OCI-LY7 (cell line): ENCODE results near the gene CD28. TPM values are rescaled to one million over a fixed set of nuclear protein-coding genes. Genes with fewer than 3 reads are reported as not detected.
A peak's percentile ranks its signal among the peaks of the same experiment; 100 is the strongest.
"Not testable (repeated sequence)": the region's sequence is repeated elsewhere in the genome, so short reads cannot be mapped to it uniquely, and the experiment has no call there.

Experiments
- BruUV-seq: library from RNA; stranded (reverse); fragments of 400-500 nt; replicated peaks from 2 replicates; lab custom pipeline; 2021; lab: Mats Ljungman, UMichigan
- CTCF ChIA-PET: fragments of 300-600 bp; sonication (Branson Sonifier 250); formaldehyde crosslinking; loops from one replicate; lab custom pipeline; 2022; ENCODE audit warnings: antibody characterized with exemption; ENCODE audit not compliant: unreplicated experiment; lab: Charles Lee
- POLR2A ChIA-PET: fragments of 300-600 bp; sonication (Branson Sonifier 250); formaldehyde crosslinking; loops from one replicate; lab custom pipeline; 2022; ENCODE audit warnings: antibody characterized with exemption; lab: Charles Lee
- DNase-seq: peaks from one replicate; pipeline ENCODE4 v3.0.0-alpha.2; 2015; ENCODE audit warnings: low spot score
- H2AFZ ChIP-seq: fragments of 200-600 bp; sonication (generic), shearing (Covaris generic); 2 replicates; pipeline ENCODE4 v1.6.1; 2014; ENCODE audit warnings: mild to moderate bottlenecking, antibody characterized with exemption, low read length, moderate library complexity
- H3K27ac ChIP-seq: fragments of 200-600 bp; sonication (generic); 2 replicates; pipeline ENCODE4 v1.5.1; 2014; ENCODE audit warnings: mixed run types, low read depth, mild to moderate bottlenecking, moderate library complexity, low read length, inconsistent platforms; ENCODE audit not compliant: poor library complexity, severe bottlenecking
- H3K36me3 ChIP-seq: fragments of 200-600 bp; sonication (generic); 2 replicates; pipeline ENCODE4 v1.6.1; 2014; ENCODE audit warnings: mild to moderate bottlenecking, antibody characterized with exemption, low read length, moderate library complexity, mixed read lengths; ENCODE audit not compliant: insufficient read depth
- H3K4me1 ChIP-seq: fragments of 200-600 bp; sonication (generic); 2 replicates; pipeline ENCODE4 v1.5.1; 2014; ENCODE audit warnings: mild to moderate bottlenecking, low read length; ENCODE audit not compliant: insufficient read depth, poor library complexity, severe bottlenecking
- H3K4me2 ChIP-seq: fragments of 200-600 bp; sonication (generic); 2 replicates; pipeline ENCODE4 v1.6.1; 2014; ENCODE audit warnings: mild to moderate bottlenecking, low read length
- H3K4me3 ChIP-seq: fragments of 200-600 bp; sonication (generic); 2 replicates; pipeline ENCODE4 v1.5.1; 2014; ENCODE audit warnings: mild to moderate bottlenecking, low read depth, low read length; ENCODE audit not compliant: poor library complexity, severe bottlenecking
- H3K79me2 ChIP-seq: fragments of 200-600 bp; sonication (generic); 2 replicates; pipeline ENCODE4 v1.6.1; 2016; ENCODE audit warnings: low read depth, mild to moderate bottlenecking, low read length, moderate library complexity, mixed read lengths; ENCODE audit not compliant: insufficient read depth
- H3K9me2 ChIP-seq: fragments of 200-600 bp; sonication (generic); 2 replicates; pipeline ENCODE4 v1.6.1; 2016; ENCODE audit warnings: mild to moderate bottlenecking, low read length, mixed read lengths; ENCODE audit not compliant: insufficient read depth
- H3K9me3 ChIP-seq: fragments of 200-600 bp; sonication (generic); 2 replicates; pipeline ENCODE4 v1.6.1; 2014; ENCODE audit warnings: mild to moderate bottlenecking, mixed run types, low read length, mixed read lengths
- H4K20me1 ChIP-seq: fragments of 200-600 bp; sonication (generic); 2 replicates; pipeline ENCODE4 v1.6.1; 2014; ENCODE audit warnings: mild to moderate bottlenecking, antibody characterized with exemption, low read length, moderate library complexity, mixed read lengths; ENCODE audit not compliant: insufficient read depth
- CTCF ChIP-seq: fragments of 200-600 bp; sonication (generic); conservative IDR thresholded peaks from 2 replicates; pipeline ENCODE4 v1.5.1; 2014; ENCODE audit warnings: mild to moderate bottlenecking, antibody characterized with exemption, low read length, moderate library complexity, mixed read lengths
- EZH2phosphoT487 ChIP-seq: fragments of 200-600 bp; sonication (generic); IDR thresholded peaks from 2 replicates; pipeline ENCODE4 v1.6.1; 2018; ENCODE audit warnings: low read depth, borderline replicate concordance, mild to moderate bottlenecking, mixed run types, antibody characterized with exemption, low read length, moderate library complexity, mixed read lengths
- intact Hi-C: fragments of 100-400 bp; cut with micrococcal nuclease; formaldehyde crosslinking; loops from one replicate; pipeline ENCODE4 v1.10.0; 2022; ENCODE audit not compliant: unreplicated experiment
- total RNA-seq, 2 experiments: library from RNA; depleted of rRNA in 1 of 2; stranded (reverse); fragments of >200 nt in 1 of 2; shearing (Covaris generic) in 1 of 2; gene quantifications; 2 replicates each; pipeline ENCODE4 v1.2.3, GENCODE V29; 2014 to 2022

Gene CD28
- total RNA-seq, 2 experiments from 2014 or later: 0.92 to 44.6 TPM

GRCh38 chr2:203782262-203782976 lies 76.0 kb downstream of the CD28 start:
- 0 out of 2 replicates have a peak, but pooled peaks cover 6% of the 10 kb centered on the region for H3K9me3 ChIP-seq
- no peak overlapping the region for H3K4me3 ChIP-seq
- peak overlapping the region; percentile 20; the same call in 1 of the 2 replicates for H2AFZ ChIP-seq
- H3K79me2 ChIP-seq: no peaks in the 10 kb centered on the region
- peak overlapping the region; percentile 12; the same call in 1 of the 2 replicates for H3K4me2 ChIP-seq
- TF ChIP-seq EZH2phosphoT487: no peak
- TF ChIP-seq CTCF: peak; percentile 92
- H3K36me3 ChIP-seq: no peaks in the 10 kb centered on the region
- POLR2A ChIA-PET: no interaction called here
- H4K20me1 ChIP-seq: no peaks in the 10 kb centered on the region
- no peaks in the 10 kb centered on the region for H3K9me2 ChIP-seq
- no peak overlapping the region for H3K27ac ChIP-seq
- BruUV-seq: no TSS peak
- CTCF ChIA-PET: no interaction called here
- peaks cover 31% of the 10 kb centered on the region for H3K4me1 ChIP-seq
- DNase-seq: peak; percentile 73
- intact Hi-C loops: loop anchor here (5.0 kb wide), 1 partner anchor 75 kb away; the partner anchor contains the start of gene CD28

- intact Hi-C loops: loop anchor here (5.0 kb wide), 1 partner anchor 76 kb away; the partner anchor contains the start of gene CD28
- DNase-seq: no peak
- no TSS peak for BruUV-seq
- H3K9me3 ChIP-seq: 0 out of 2 replicates have a peak, but pooled peaks cover 6% of the 10 kb centered on the region
- no peaks in the 10 kb centered on the region for H3K36me3 ChIP-seq
- H3K4me2 ChIP-seq: no peak overlapping the region
- no peak for TF ChIP-seq CTCF
- TF ChIP-seq EZH2phosphoT487: no peak
- ChIA-PET POLR2A (interaction anchor here (0.6 to 1.9 kb wide), 3 partner anchors 10 to 684 kb away, joined by 3 to 7 read pairs (median 6); no protein-coding TSS in a partner anchor), CTCF (no interaction called here)
- no peaks in the 10 kb centered on the region for H4K20me1 ChIP-seq
- no peak overlapping the region for H3K4me3 ChIP-seq
- no peaks in the 10 kb centered on the region for H3K79me2 ChIP-seq
- H3K9me2 ChIP-seq: no peaks in the 10 kb centered on the region
- peak overlapping the region; percentile 20; the same call in 1 of the 2 replicates for H2AFZ ChIP-seq
- H3K4me1 ChIP-seq: peaks cover 42% of the 10 kb centered on the region
- no peak overlapping the region for H3K27ac ChIP-seq
Observed at GRCh38 chr2:203783496-203784203, 77.2 kb downstream of the CD28 start.

GRCh38 chr2:203784710-203785270 lies 78.4 kb downstream of the CD28 start:
- H3K4me2 ChIP-seq, H2AFZ ChIP-seq, H4K20me1 ChIP-seq, H3K27ac ChIP-seq, H3K79me2 ChIP-seq, H3K9me2 ChIP-seq, CTCF ChIA-PET, BruUV-seq, H3K4me3 ChIP-seq, DNase-seq, H3K9me3 ChIP-seq, H3K36me3 ChIP-seq: not testable (repeated sequence)
- peaks cover 42% of the 10 kb centered on the region for H3K4me1 ChIP-seq
- intact Hi-C loops: loop anchor here (5.0 kb wide), 1 partner anchor 77 kb away; the partner anchor contains the start of gene CD28
- POLR2A ChIA-PET: interaction anchor here (1.9 kb wide), 1 partner anchor 9 kb away, joined by 7 read pairs; no protein-coding TSS in a partner anchor

GRCh38 chr2:203785391-203786110 lies 79.1 kb downstream of the CD28 start:
- POLR2A ChIA-PET: interaction anchor here (0.8 kb wide), 1 partner anchor 274 kb away, joined by 3 read pairs; no protein-coding TSS in a partner anchor

More at GRCh38 chr2:203785391-203786110, 79.1 kb downstream of the CD28 start:
- H4K20me1 ChIP-seq, H3K79me2 ChIP-seq, intact Hi-C loops, CTCF ChIA-PET, H3K9me3 ChIP-seq, BruUV-seq, H3K4me2 ChIP-seq, H3K9me2 ChIP-seq, DNase-seq, H3K4me3 ChIP-seq, H3K36me3 ChIP-seq, H3K27ac ChIP-seq, H2AFZ ChIP-seq: not testable (repeated sequence)
- peaks cover 42% of the 10 kb centered on the region for H3K4me1 ChIP-seq
